GM12891 (cell line): ENCODE results near the gene TBC1D1. TPM values are rescaled to one million over a fixed set of nuclear protein-coding genes. Genes with fewer than 3 reads are reported as not detected.
A peak's percentile ranks its signal among the peaks of the same experiment; 100 is the strongest.

Source experiments
- DNase-seq: peaks from one replicate; pipeline ENCODE4 v3.0.0; 2011; ENCODE audit warnings: low spot score; ENCODE audit not compliant: insufficient read length
- FAIRE-seq: peaks from 2 replicates; lab custom pipeline; 2011; peaks lifted over from hg19 to GRCh38; lab: Jason Lieb, UNC
- PAX5 ChIP-seq: IDR thresholded peaks from 2 replicates; pipeline ENCODE4 v1.6.1; 2011; ENCODE audit warnings: low read length, moderate library complexity, mild to moderate bottlenecking; ENCODE audit not compliant: insufficient read depth, severe bottlenecking
- POLR2A ChIP-seq: IDR thresholded peaks from 2 replicates; pipeline ENCODE4 v1.6.1; 2011; ENCODE audit warnings: low read depth, low read length, control low read depth
- POLR2AphosphoS5 ChIP-seq: IDR thresholded peaks from 2 replicates; pipeline ENCODE4 v1.6.1; 2011; ENCODE audit warnings: low read depth, low read length, control low read depth
- POU2F2 ChIP-seq: IDR thresholded peaks from 2 replicates; pipeline ENCODE4 v1.6.1; 2011; ENCODE audit warnings: low read depth, mild to moderate bottlenecking, control low read depth, low read length, moderate library complexity
- SPI1 ChIP-seq: IDR thresholded peaks from 2 replicates; pipeline ENCODE4 v1.6.1; 2011; ENCODE audit warnings: low read depth, low read length, control low read depth
- TAF1 ChIP-seq: IDR thresholded peaks from 2 replicates; pipeline ENCODE4 v1.6.1; 2011; ENCODE audit warnings: low read depth, low read length, control low read depth
- polyA plus RNA-seq: library from polyadenylated mRNA; unstranded; fragments of >200 nt; gene quantifications from one replicate; pipeline ENCODE4 v1.2.1, GENCODE V29; 2012; ENCODE audit warnings: low read depth, missing spikeins, inconsistent platforms; ENCODE audit not compliant: missing spikeins

The TBC1D1 gene, protein sequence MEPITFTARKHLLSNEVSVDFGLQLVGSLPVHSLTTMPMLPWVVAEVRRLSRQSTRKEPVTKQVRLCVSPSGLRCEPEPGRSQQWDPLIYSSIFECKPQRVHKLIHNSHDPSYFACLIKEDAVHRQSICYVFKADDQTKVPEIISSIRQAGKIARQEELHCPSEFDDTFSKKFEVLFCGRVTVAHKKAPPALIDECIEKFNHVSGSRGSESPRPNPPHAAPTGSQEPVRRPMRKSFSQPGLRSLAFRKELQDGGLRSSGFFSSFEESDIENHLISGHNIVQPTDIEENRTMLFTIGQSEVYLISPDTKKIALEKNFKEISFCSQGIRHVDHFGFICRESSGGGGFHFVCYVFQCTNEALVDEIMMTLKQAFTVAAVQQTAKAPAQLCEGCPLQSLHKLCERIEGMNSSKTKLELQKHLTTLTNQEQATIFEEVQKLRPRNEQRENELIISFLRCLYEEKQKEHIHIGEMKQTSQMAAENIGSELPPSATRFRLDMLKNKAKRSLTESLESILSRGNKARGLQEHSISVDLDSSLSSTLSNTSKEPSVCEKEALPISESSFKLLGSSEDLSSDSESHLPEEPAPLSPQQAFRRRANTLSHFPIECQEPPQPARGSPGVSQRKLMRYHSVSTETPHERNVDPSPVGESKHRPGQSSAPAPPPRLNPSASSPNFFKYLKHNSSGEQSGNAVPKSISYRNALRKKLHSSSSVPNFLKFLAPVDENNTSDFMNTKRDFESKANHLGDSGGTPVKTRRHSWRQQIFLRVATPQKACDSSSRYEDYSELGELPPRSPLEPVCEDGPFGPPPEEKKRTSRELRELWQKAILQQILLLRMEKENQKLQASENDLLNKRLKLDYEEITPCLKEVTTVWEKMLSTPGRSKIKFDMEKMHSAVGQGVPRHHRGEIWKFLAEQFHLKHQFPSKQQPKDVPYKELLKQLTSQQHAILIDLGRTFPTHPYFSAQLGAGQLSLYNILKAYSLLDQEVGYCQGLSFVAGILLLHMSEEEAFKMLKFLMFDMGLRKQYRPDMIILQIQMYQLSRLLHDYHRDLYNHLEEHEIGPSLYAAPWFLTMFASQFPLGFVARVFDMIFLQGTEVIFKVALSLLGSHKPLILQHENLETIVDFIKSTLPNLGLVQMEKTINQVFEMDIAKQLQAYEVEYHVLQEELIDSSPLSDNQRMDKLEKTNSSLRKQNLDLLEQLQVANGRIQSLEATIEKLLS (N-terminal part only)
- 55.5 TPM for polyA plus RNA-seq

DNA sequence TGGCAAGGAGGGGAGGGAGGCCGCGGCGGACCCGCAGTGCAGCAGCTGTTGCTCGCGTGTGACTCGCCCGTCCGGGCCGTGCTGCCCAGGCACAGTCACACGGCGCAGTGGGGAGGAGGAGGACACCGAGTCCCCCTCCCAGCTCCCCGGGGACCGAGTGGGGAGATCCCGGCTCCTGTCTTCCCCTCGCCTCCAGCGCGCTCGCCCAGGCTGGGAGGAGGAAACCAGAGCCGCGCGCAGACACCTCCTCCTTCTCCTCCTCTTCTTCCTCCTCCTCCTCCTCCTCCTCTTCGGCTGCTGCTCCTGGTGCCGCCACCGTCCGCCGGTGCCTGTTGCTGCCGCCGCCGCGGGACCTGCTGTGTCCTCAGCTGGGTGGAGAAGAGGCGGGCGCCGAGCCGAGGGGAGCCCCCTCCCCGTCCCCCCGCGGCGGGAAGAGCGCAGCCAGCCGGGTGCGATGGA is at the start of gene TBC1D1:
TBC1D1 (plus strand) TSS at position 284 of the 459 bp plus-strand sequence. CDS start 11,012 bp downstream, outside the sequence.
- DNase-seq: peak; percentile 48
- TF ChIP-seq POLR2AphosphoS5 (peak; percentile 30; the same call in 1 of the 2 replicates), PAX5 (no peak)
- FAIRE-seq: no peak

DNA sequence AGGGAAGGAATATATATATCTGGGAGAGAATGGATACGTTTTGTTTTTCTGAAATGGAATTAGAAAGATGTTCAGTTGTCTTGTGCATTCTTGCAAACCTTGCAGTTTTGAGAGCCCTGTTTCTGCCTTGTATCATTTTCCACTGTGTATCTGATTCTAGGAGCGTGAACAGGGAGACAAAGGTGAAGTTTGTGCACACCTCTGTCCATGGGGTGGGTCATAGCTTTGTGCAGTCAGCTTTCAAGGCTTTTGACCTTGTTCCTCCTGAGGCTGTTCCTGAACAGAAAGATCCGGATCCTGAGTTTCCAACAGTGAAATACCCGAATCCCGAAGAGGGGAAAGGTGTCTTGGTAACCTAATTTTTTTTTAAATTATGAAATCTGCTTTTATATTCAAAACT is 46.7 kb upstream of the TBC1D1 start:
- DNase-seq: no peak
- TF ChIP-seq POLR2A: no peak
- no peak for TF ChIP-seq SPI1
- TF ChIP-seq POLR2AphosphoS5: no peak
- TF ChIP-seq PAX5: no peak
- FAIRE-seq: no peak

DNA sequence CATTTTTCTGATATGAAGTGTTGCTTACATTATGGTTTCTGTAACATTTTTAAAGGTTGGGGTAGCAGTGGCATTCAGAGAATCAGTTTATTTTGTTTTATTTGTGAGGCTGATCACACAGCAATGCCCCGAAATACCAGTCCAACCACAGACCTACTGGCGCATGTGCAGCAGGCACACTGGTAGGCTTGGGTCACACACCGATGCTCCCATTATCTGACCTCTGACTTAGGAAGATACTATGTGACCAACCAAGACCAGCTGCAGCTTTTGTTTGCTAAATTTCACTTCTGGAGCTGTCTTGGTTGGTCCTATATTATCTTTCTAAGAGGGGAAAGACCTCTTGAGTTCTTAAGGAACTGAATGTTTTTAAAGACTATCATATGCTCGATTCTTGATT is 45.7 kb upstream of the TBC1D1 start:
- no peak for FAIRE-seq
- no peak for TF ChIP-seq PAX5
- no peak for TF ChIP-seq POU2F2
- TF ChIP-seq POLR2AphosphoS5: no peak
- TF ChIP-seq POLR2A: no peak
- TF ChIP-seq SPI1: no peak
- TF ChIP-seq TAF1: no peak
- DNase-seq: no peak

DNA sequence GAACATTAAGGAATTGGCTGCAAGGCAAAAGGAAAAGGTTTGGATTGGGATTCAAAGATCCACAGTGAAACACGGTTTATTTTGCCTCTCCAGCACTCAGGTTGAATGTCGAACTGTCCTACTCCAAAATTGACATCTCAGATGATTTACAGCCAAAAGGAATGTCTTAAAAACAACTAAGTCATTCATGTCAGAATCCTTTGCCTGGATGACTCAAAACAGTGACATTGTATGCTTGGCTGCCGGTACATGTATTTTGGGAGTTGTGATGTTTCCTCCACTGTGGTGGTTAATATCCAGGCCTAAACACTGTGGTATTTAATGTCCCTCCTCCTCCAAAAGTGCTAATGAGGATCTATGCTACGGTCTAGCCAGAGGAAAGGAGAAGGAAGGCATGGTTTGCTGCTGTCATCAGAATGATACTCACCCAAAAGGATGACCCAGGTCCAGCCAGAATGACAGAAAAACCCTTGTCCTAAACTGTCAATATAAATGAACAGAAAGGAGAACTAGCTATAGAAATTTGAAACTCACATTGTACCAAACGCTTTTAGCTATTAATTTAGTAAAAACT is 43.5 kb upstream of the TBC1D1 start:
- no peak for DNase-seq
- FAIRE-seq: no peak
- TF ChIP-seq TAF1 (no peak), POLR2A (no peak), POU2F2 (no peak), POLR2AphosphoS5 (no peak), PAX5 (no peak), SPI1 (no peak)

DNA sequence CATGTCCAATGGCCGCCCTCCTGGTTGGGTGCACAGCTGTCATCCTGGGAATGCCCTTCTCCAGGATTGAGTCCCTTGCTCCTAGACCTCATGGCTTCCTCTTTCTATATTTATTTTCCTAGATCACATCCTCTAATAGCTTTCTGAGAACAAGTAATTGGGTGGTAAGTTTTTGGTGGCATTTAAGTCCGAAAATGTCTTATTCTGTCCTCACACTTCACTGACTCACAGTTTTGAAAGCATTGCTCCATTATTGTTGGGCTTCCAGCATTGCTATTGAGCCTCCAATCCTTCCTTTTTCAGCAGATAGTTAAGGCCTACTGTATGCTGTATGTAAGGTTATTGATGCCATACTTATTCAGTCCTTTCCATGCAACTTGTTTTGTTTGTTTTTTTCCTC is 38.5 kb upstream of the TBC1D1 start:
- TF ChIP-seq SPI1: no peak
- TF ChIP-seq TAF1: no peak
- no peak for TF ChIP-seq POLR2A
- no peak for TF ChIP-seq PAX5
- no peak for TF ChIP-seq POU2F2
- no peak for TF ChIP-seq POLR2AphosphoS5
- DNase-seq: no peak
- no peak for FAIRE-seq

DNA sequence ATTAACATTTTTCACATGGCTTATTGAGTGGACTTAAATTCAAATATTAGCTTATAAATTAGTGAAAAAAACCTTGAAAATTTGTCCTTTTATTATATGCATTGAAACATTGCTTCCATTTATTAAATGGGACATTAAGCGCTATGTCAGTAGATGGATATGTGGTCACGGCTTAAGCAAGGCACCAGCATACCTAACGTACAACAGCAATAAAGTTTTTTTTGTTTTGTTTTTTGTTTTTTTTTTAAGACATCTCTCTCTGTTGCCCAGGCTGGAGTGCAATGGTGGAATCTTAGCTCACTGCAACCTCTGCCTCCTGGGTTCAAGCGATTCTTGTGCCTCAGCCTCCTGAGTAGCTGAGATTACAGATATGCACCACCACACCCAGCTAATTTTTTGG is 32.8 kb upstream of the TBC1D1 start:
- no peak for TF ChIP-seq PAX5
- no peak for FAIRE-seq
- DNase-seq: no peak

DNA sequence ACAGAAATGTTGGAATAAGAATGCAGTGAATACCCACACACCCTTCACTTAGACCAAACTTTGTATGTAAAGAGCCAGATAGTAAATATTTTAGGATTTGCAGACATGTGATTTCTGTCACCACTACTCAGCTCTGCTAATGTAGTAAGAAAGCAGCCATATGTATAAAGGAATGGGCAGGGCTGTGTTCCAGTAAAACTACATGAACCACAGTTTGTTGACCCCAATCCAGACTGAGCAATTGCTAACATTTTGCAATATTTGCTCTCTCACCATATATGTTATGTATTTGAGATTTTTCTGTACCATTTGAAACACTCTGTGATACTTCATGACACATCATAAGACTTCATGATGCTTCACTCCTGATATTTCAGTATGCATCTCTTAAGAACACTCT is 32.0 kb upstream of the TBC1D1 start:
- FAIRE-seq: no peak
- TF ChIP-seq PAX5: no peak
- TF ChIP-seq TAF1: no peak
- TF ChIP-seq SPI1: no peak
- no peak for TF ChIP-seq POU2F2
- no peak for TF ChIP-seq POLR2A
- TF ChIP-seq POLR2AphosphoS5: no peak

DNA sequence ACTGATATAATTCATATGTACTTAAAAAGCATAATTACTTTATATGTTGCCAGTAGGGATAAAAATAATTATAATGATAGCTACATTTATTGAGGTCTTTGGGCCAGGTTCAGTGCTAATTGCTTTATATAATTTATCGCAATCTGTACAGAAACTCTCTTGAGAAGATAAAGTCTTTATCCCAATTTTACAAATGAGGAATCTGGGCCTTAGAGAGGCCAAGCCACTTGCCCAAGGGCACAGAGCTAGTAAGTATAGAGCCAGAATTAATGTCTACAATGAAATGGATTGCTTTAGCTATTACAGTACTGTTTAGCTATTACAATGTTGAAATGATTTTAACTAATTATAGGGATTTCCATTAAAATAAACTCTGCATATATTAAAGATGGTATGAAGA is 30.6 kb upstream of the TBC1D1 start:
- DNase-seq (no peak), FAIRE-seq (no peak)
- TF ChIP-seq POLR2A (no peak), POLR2AphosphoS5 (no peak), SPI1 (no peak), PAX5 (no peak), POU2F2 (no peak), TAF1 (no peak)

More for the DNA sequence above, 32.0 kb upstream of the TBC1D1 start:
- no peak for DNase-seq

DNA sequence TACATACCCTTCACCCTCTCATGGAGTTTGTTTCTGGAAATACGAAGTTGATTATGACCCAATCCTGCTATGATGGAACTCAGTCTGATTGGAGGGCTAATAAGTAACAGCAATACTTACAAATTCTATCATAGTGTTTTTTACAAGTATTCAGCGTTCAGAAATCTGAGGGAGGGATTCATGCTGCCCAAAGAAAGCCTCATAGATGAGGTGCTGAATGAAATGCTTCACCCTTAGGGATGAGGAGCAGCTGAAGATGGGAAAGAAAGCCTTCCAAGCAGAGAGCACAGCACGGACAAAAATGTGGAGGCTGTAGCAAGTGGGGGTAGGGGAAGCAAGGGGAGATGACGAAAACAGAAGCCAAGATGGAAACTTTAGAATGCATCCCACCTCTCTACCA is 27.9 kb upstream of the TBC1D1 start:
- no peak for FAIRE-seq
- no peak for DNase-seq
- TF ChIP-seq POLR2AphosphoS5: no peak
- TF ChIP-seq POU2F2: no peak

DNA sequence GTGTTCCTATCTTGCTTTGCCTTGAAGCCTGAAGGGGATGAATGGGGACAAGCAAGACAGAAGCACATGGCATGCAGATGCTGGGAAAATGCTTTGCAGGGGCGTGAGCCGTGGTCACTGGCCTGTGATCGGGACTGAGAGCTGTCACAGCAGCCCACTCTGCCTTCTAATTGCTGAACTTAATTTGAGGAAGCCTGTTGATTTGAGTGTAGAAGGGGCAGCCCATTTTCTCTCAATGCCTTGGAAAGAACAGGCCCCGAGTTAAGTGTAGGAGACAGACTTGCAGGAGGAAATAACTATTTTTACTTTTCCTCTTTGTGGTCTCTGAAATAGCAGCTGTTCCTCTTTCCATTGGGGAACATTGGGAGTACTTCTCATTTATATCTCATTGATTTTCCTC is 26.1 kb upstream of the TBC1D1 start:
- TF ChIP-seq SPI1: 0 out of 2 replicates have a peak, but pooled peaks have one; percentile 15
- TF ChIP-seq TAF1: no peak
- DNase-seq (no peak), FAIRE-seq (peak; percentile 71)
